B cell (primary cell): ENCODE data around the gene NRM. TPM values are rescaled to one million over a fixed set of nuclear protein-coding genes. Genes with fewer than 3 reads are reported as not detected.

Source experiments
- ATAC-seq: fragments of 200-7000 bp; cut with Tn5 transposase; one replicate; pipeline ENCODE4 v1.10.0; 2021; ENCODE audit warnings: low read depth, mild to moderate bottlenecking, moderate number of reproducible peaks, moderate library complexity
- CTCF ChIA-PET: fragments of 350-600 bp; sonication (Branson Sonifier 250); formaldehyde crosslinking; loops from one replicate; lab custom pipeline; 2021; ENCODE audit warnings: antibody characterized with exemption, inconsistent platforms; lab: Charles Lee
- POLR2A ChIA-PET: fragments of 350-600 bp; sonication (Branson Sonifier 250); formaldehyde crosslinking; loops from one replicate; lab custom pipeline; 2021; ENCODE audit warnings: antibody characterized with exemption; lab: Charles Lee
- DNase-seq: peaks from one replicate; pipeline ENCODE4 v3.0.0; 2013
- H2AFZ ChIP-seq: 2 replicates; pipeline ENCODE4 v1.6.1; 2012; ENCODE audit warnings: mild to moderate bottlenecking, low read depth, low read length; ENCODE audit not compliant: insufficient read depth, poor library complexity, severe bottlenecking
- H3K27ac ChIP-seq, 2 donors: 1 replicate in 1 of 2; 2 replicates in 1 of 2; pipeline ENCODE4 v1.5.1; 2012 to 2013; ENCODE audit warnings: low read length in 2 of 2, mild to moderate bottlenecking in 2 of 2, moderate library complexity in 1 of 2
- H3K27me3 ChIP-seq, 4 experiments: fragments of 200-600 bp in 1 of 4; sonication (generic) in 1 of 4; replicated peaks in 1 of 4; 1 replicate in 2 of 4; 2 replicates in 2 of 4; pipeline versions ENCODE4 v1.6.1 to v1.7.0; 2013 to 2016; ENCODE audit warnings: low read length in 3 of 4, mild to moderate bottlenecking in 2 of 4, mixed read lengths in 1 of 4, moderate library complexity in 1 of 4; ENCODE audit not compliant: insufficient read depth in 4 of 4, control insufficient read depth in 3 of 4; ENCODE audit errors: control extremely low read depth in 1 of 4
- H3K36me3 ChIP-seq, 2 experiments: replicated peaks in 1 of 2; 1 replicate in 1 of 2; 2 replicates in 1 of 2; pipeline versions ENCODE4 v1.6.1 to v1.7.1; 2013; ENCODE audit warnings: low read length in 1 of 2; ENCODE audit not compliant: insufficient read depth in 2 of 2, control insufficient read depth in 1 of 2; ENCODE audit errors: control extremely low read depth in 1 of 2, extremely low read depth in 1 of 2
- H3K4me1 ChIP-seq, 2 donors: fragments of 200-600 bp in 1 of 2; sonication (generic) in 1 of 2; 1 replicate in 1 of 2; 2 replicates in 1 of 2; pipeline versions ENCODE4 v1.5.1 to v1.6.1; 2013 to 2017; ENCODE audit warnings: low read length in 2 of 2; ENCODE audit not compliant: control insufficient read depth in 2 of 2, insufficient read depth in 2 of 2
- H3K4me2 ChIP-seq: replicated peaks from 2 replicates; pipeline ENCODE3; 2012; ENCODE audit warnings: mild to moderate bottlenecking, low read depth, low read length; ENCODE audit not compliant: poor library complexity, severe bottlenecking
- H3K4me3 ChIP-seq, 5 experiments: fragments of 200-600 bp in 1 of 5; sonication (generic) in 1 of 5; 1 replicate in 3 of 5; 2 replicates in 2 of 5; pipeline versions ENCODE4 v1.5.1 to v1.7.0; 2011 to 2016; ENCODE audit warnings: low read length in 4 of 5, mild to moderate bottlenecking in 4 of 5, low read depth in 2 of 5, control low read depth in 1 of 5, moderate library complexity in 1 of 5; ENCODE audit not compliant: insufficient read depth in 1 of 5; ENCODE audit errors: control extremely low read depth in 1 of 5, extremely low read depth in 1 of 5
- H3K79me2 ChIP-seq: fragments of 200-600 bp; sonication (generic); one replicate; pipeline ENCODE4 v1.6.0; 2016; ENCODE audit warnings: low read length; ENCODE audit not compliant: control insufficient read depth, insufficient read depth
- H3K9ac ChIP-seq: fragments of 200-600 bp; sonication (generic); 2 replicates; pipeline ENCODE4 v1.6.1; 2017; ENCODE audit warnings: mild to moderate bottlenecking, low read length, moderate library complexity
- H3K9me3 ChIP-seq, 3 donors: one replicate each; pipeline versions ENCODE4 v1.6.1 to v1.7.1; 2013; ENCODE audit warnings: low read length in 2 of 3; ENCODE audit not compliant: control insufficient read depth in 2 of 3, insufficient read depth in 1 of 3; ENCODE audit errors: control extremely low read depth in 1 of 3
- H4K20me1 ChIP-seq: 2 replicates; pipeline ENCODE4 v1.6.0; 2012; ENCODE audit warnings: mild to moderate bottlenecking, low read length; ENCODE audit not compliant: insufficient read depth, control insufficient read depth, poor library complexity, severe bottlenecking
- H3K27ac Mint-ChIP-seq: one replicate; pipeline ENCODE4 v1.8.0; 2021; ENCODE audit warnings: mixed read lengths
- H3K27me3 Mint-ChIP-seq: one replicate; pipeline ENCODE4 v1.8.0; 2021; ENCODE audit warnings: mixed read lengths
- H3K4me1 Mint-ChIP-seq: one replicate; pipeline ENCODE4 v1.8.0; 2021; ENCODE audit warnings: mixed read lengths
- H3K4me3 Mint-ChIP-seq: one replicate; pipeline ENCODE4 v1.8.0; 2021; ENCODE audit warnings: mixed read lengths
- H3K9me3 Mint-ChIP-seq: one replicate; pipeline ENCODE4 v1.8.0; 2022; ENCODE audit warnings: mixed read lengths; ENCODE audit not compliant: insufficient read depth
- CTCF ChIP-seq: fragments of 200-600 bp; IDR thresholded peaks from one replicate; pipeline ENCODE4 v1.8.0; 2022; ENCODE audit warnings: antibody characterized with exemption, mild to moderate bottlenecking
- EZH2 ChIP-seq: IDR thresholded peaks from 2 replicates; pipeline ENCODE4 v1.6.1; 2012; ENCODE audit warnings: borderline replicate concordance, low read depth, mild to moderate bottlenecking, moderate library complexity, low read length; ENCODE audit not compliant: insufficient read depth, poor library complexity, severe bottlenecking
- WGBS: methylation state at CpG from one replicate; pipeline ENCODE4 v1.1.5; 2013; ENCODE audit warnings: missing lambda C conversion rate; ENCODE audit not compliant: insufficient coverage; 5-methylcytosine and 5-hydroxymethylcytosine counted together
- intact Hi-C: fragments of 100-400 bp; cut with micrococcal nuclease; formaldehyde crosslinking; loops from one replicate; pipeline ENCODE4 v1.10.0; 2022
- polyA plus RNA-seq: library from polyadenylated mRNA; depleted of rRNA; stranded (reverse); fragments of >200 nt; gene quantifications from 2 replicates; pipeline ENCODE4 v1.2.3, GENCODE V29; 2012
- total RNA-seq, 2 donors: library from RNA; stranded (reverse); fragments of 120-200 nt in 1 of 2; gene quantifications; 1 replicate in 1 of 2; 2 replicates in 1 of 2; pipeline versions ENCODE4 v1.2.3 to v1.2.4, GENCODE V29; 2013 to 2022

Gene NRM
- total and polyA plus RNA-seq, 2 donors (not counting 1 experiment from before 2014, with no cell fraction given), result 24.9 to 26.0 TPM

- Mint-ChIP-seq H3K4me1 (no peaks in the 10 kb centered on the region), H3K27ac (no peak overlapping the region), H3K27me3 (no peaks in the 10 kb centered on the region), H3K9me3 (no peaks in the 10 kb centered on the region), H3K4me3 (no peak overlapping the region)
- CTCF ChIA-PET, result interaction anchor here (4.1 kb wide), 1 partner anchor 25 kb away, joined by 15 read pairs; no protein-coding TSS in a partner anchor
- Histone ChIP-seq H4K20me1 (no peaks in the 10 kb centered on the region), H3K9ac (no peak overlapping the region), H3K36me3 (peaks cover 0 to 32% of the 10 kb centered on the region in 2 experiments), H3K79me2 (peaks cover 5% of the 10 kb centered on the region), H3K4me2 (no peak overlapping the region), H3K27ac (no peak overlapping the region), H3K4me1 (no peaks in the 10 kb centered on the region), H3K27me3 (no peaks in the 10 kb centered on the region), H3K9me3 (no peaks in the 10 kb centered on the region), H2AFZ (no peak overlapping the region), H3K4me3 (no peak overlapping the region)
- POLR2A ChIA-PET, result no interaction called here
- intact Hi-C loops, result no loop called here
- TF ChIP-seq CTCF, result no peak
- no peak for TF ChIP-seq EZH2
- WGBS, result 92% methylated on average over 9 of the region's 10 CpGs
- DNase-seq, result no peak
- no peak for ATAC-seq
Measured at GRCh38 chr6:30703011-30703410, 12.2 kb upstream of the NRM start.

DNA sequence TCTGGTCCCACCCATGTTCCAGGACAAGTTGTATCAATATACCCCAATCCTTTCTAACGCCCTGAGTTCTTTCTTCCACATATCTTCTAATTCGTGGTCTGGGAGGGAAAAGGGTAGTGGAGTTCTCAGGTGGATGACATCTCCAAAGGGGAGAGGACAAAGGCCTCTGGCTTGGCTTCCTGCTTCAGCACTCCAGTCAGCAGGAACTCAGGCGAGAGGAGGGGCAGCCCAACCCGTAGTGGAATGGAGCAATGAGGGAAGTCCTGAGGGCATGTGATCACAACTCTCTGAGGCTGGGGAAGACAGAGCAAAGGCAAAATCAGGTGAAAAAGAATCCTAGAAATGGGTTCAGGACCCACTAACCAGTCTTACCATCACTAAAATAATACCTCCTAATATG is 9.6 kb upstream of the NRM start:
- no peak overlapping the region for H3K9ac ChIP-seq
- H3K4me1 ChIP-seq, result no peaks in the 10 kb centered on the region
- POLR2A ChIA-PET, result no interaction called here
- no peaks in the 10 kb centered on the region for H3K27me3 ChIP-seq
- no CpG with 5 or more reads among the region's 4 CpGs for WGBS
- no peak for TF ChIP-seq CTCF
- no peak for TF ChIP-seq EZH2
- ATAC-seq, result no peak
- Mint-ChIP-seq H3K4me1 (no peaks in the 10 kb centered on the region), H3K4me3 (no peak overlapping the region), H3K27me3 (no peaks in the 10 kb centered on the region), H3K9me3 (no peaks in the 10 kb centered on the region), H3K27ac (no peak overlapping the region)
- H3K4me3 ChIP-seq, result no peak overlapping the region
- CTCF ChIA-PET, result interaction anchor here (0.9 to 2.5 kb wide), 3 partner anchors 12 to 24 kb away, joined by 3 to 9 read pairs (median 3); no protein-coding TSS in a partner anchor
- H3K79me2 ChIP-seq, result peaks cover 3% of the 10 kb centered on the region
- H3K9me3 ChIP-seq, result no peaks in the 10 kb centered on the region
- no peak for DNase-seq
- no peaks in the 10 kb centered on the region for H4K20me1 ChIP-seq
- H3K4me2 ChIP-seq, result no peak overlapping the region
- H3K27ac ChIP-seq, result no peak overlapping the region
- no peak overlapping the region for H2AFZ ChIP-seq
- intact Hi-C loops, result no loop called here
- H3K36me3 ChIP-seq, result peaks cover 0 to 17% of the 10 kb centered on the region in 2 experiments
